Measurements from ENCODE around the gene SMYD2.
"Not testable (repeated sequence)": the region's sequence is repeated elsewhere in the genome, so short reads cannot be mapped to it uniquely, and the experiment has no call there.

The SMYD2 gene

DNA sequence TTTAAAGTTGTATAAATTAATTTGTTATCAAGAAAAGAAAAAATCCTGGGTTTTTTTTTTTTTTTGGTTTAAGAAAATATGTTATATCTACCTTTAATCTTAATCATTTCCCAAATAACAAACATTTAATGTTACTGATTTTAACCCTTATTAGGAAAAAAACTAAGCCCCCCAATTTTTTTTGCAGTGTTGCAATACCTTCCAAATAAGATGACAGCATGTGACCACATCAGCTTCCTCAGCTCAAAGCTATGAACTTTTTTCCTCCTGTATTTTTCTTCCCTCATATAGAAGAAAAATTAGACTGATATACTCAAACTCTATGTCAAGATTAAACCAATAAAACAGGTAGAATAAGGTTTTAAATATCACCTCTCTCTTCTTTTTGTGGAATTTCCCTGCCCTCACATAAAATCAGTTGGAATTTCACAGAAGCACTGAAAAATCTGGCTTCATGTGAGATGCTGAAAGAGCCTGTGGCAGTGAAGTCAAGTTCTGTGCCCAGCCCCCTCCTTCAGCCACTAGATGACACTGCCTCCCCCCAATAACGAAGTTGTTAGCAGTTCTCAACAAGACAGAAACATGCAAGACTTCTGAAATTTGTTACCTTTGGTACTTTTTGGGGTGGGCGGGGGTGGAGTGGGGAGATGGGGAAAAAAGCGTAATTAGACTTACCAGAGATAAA lies 9.6 kb upstream of the SMYD2 start:
- DNase-seq (ENCODE audit: low read depth in 1 of 2, low spot score in 1 of 2): no peak

DNA sequence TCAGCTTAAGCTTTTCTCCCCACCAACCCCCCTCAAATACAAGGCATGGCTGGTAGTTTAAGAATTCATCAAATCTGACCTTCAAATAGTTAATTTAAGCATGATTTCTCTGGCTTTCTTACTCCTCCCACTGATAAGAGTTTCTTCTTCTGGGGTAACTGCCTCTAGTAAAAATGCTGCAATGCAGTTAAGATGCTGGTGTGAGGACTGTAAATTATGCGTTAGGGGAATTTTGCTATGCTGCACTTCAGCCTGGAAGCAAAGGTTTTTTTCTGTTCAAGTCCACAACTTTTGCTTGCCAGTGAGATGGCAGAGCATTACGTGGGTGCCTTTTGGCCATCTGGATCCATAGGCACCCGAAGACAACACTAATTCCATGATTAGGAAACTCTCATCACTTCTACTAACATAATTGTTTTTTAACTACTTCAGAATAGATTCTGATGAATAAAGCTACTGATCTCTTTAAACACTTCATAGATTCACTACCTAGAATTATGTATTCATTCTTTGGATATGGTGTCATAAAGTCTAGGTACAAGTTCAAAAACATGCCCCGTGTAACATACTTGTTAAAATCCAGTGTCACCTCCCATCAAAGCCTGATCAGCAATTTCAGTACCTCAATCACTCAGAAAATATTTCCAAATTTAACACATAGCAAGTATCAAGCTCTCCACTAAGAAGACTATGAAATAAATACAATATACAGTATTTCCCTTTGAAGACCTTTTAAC lies 8.8 kb upstream of the SMYD2 start:
- DNase-seq (ENCODE audit: low read depth in 1 of 2, low spot score in 1 of 2): no peak

DNA sequence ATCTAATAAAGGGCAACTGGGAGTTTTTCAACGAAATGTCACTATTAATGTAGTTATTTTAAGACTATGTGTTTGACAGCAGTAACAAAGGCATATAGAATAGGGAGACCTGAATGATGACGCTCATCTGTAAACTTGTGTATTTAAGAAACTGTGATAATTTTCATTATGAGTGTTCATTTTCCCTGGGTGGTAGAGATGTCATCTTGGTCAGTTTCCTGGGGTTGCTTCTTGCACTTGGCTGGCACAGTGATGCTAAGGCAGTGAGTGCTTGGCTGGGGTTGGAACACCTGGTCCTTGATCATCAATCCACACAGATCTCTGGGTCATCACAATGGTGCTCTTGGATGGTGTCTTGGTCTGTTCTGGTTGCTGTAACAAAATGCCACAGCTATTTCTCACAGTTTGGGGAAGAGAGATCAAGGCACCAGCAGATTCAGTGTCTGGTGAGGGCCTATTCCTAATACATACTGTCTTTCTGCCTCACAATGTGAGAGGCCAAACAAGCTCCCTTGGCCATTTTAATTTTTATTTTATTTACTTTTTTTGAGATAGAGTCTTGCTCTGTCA lies 7.9 kb upstream of the SMYD2 start:
- DNase-seq (ENCODE audit: low read depth in 1 of 2, low spot score in 1 of 2): no peak

DNA sequence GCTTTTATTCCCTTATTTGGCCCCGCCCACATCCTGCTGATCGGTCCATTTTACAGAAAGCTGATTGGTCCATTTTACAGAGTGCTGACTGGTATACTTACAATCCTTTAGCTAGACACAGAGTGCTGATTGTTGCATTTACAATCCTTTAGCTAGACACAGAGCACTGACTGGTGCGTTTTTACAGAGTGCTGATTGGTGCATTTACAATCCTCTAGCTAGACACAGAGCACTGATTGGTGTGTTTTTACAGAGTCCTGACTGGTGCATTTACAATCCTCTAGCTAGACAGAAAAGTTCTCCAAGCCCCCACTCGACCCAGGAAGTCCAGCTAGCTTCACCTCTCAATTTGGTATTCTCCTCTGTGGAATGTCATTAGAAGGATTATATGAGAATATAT lies 5.3 kb upstream of the SMYD2 start:
- not testable (repeated sequence) for DNase-seq (ENCODE audit: low read depth in 1 of 2, low spot score in 1 of 2)

DNA sequence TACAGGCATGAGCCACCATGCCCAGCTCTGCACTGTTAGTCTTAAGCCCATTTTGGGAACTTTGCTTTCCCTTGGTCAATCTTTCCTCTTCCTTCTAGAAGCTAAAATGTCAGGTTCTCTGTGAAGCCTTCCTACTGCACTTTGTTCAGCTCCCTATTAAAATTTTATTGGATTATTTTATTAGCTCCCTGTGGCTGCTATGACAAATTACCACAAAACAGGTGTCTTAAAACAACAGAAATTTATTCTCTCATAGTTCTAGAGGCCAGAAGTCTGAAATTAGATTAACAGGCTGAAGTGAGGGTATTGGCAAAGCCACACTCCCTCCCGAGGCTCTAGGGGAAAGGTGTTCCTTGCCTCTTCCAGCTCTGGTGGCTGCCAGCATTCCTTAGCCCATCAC lies 4.2 kb upstream of the SMYD2 start:
- DNase-seq (ENCODE audit: low read depth in 1 of 2, low spot score in 1 of 2): no peak

DNA sequence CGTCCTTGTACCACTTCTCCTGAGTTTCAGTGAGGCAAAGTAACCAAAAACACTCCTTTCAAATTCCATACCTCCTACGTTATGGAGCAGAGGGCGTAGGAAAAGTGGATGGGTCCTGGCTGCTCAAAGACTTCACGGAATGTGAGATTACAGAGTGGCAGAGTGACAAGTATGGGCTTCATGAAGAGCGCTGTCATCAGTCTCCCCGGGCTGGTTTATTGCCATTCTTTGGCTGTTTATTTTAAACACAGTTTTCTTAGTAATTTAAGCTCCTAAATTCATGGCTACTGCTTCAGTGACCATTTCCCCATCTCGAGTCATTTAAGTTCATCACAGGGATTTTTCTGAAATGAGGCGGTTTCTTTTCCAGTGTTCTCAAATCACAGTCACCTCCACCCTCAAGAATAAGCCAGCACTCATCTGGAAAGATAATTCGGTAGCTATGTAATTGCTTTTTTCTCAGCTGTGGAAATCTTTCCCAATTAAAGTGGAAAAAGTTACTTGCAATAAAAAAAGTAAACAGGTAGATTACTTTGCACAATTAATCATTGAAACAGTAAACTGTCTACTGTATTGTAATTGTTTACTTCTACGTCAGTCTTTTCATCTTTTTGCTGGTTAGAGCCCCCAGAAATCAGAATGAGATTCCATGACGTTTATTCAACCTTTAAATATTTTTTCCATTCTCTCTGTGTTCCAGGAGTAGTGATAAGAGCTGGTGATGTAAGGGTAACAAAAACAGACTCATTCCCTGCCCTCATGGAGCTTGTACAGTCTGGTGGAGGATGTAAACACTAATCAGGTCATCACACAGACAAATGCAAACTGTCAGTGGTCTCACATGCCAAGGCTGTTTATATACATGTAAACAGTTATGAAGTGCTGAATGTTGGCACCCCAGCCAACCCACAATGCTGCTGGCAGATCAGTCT lies 3.0 kb upstream of the SMYD2 start:
- DNase-seq (ENCODE audit: low read depth in 1 of 2, low spot score in 1 of 2): no peak

DNA sequence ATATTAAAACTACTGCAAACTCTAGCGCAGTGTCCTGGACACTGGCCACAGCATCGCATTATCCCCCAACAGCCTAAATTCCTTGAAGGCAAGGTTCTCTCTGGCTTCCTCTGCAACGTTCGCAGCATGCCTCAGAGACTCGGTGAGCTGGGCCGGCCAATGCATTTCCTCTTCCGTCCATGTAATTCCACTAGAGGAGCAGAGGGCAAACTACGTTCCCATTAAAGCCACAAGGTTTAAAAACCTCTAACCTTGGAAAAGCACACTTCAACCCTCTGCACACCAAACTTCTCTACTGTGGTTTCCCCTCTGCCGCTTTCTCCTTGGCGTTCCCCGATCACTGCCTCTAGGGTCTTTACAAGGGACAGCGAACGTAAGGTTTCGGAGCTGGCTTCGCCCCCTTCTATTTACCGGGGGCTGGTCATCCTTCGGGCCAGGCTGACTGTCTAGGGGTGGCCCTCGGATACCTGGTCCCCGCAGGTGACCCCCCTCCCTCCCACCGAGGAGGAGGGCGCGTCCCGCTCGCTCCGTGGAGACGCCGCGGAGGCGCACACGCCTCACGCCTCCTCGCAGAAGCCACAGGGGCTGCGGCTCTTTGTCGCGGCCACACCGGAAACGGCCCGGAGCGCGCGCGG lies 456 bp upstream of the SMYD2 start:
- DNase-seq (ENCODE audit: low read depth in 1 of 2, low spot score in 1 of 2): peak in 1 of 2 donors; percentile 10

DNA sequence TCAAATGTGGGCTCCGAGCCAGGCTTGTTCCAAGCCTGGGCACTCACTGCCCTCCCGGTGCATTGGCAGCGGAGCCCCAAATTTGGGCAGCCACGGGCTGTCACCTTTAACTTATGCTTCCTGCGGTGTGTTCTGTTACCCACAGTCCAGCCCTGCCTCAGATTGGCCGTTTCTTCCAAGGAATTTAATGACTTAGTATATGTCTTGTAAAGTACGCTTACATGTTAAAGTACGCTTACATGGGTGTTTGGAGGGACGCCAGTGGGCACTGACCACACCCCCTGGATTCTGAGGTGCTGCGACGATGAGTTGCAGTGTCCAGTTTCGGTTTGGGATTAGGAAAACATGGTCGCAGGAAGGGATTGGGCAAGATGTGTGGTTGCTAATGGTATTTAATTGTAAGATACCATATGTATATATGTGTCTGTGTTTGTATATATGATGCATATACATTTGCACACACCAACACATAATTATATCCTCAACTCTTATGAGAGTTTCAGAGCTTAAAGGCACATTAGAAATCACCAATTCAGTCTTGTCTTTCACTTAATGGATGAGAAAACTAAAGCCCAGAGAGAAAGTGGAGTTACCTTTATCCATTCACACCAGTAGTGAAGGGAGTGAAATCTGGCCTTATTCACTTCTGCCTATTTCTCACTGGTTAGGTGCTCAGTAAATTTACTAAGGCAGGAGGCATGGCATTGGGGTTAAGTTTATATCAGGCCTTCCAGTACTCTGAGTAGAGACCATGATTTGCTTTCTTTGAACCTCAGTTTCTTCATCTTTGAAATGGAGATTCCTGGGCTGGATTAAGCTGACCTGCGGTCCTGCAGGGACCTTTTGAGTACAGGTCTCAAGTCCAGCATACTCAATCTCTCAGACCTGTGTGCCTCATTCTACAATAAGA lies 1.0 kb downstream of the SMYD2 start:
- no peak for DNase-seq (ENCODE audit: low read depth in 1 of 2, low spot score in 1 of 2)

DNA sequence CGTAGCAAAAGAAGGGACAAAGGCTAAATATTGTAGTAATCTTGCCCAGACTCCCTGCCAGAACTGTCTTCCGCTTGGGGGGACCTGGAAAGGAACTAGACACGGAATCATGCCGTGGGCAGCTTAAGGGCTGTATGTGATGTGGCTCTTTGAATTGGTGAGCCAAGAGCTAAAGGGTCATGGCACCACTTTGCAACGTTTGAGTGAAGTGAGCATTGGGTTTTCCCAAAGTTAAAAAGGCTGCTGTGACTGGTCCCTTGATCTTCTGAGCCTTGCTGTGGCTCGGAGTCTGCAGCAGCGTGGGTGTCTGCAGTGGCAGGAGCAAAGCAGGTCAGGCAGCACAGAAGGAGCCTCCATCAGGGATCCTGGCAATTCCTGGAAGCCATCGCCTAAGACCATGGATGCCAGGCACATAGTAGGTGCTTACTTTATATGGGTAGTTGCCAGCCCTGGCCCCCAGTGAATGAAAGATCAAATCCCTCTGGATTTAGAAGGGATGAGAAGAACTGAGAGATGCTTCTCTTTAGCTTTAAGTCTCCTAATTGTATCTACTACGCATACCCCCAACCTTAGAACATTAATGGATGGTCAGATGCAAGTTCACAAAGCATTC lies 1.8 kb downstream of the SMYD2 start:
- DNase-seq (ENCODE audit: low read depth in 1 of 2, low spot score in 1 of 2): no peak

DNA sequence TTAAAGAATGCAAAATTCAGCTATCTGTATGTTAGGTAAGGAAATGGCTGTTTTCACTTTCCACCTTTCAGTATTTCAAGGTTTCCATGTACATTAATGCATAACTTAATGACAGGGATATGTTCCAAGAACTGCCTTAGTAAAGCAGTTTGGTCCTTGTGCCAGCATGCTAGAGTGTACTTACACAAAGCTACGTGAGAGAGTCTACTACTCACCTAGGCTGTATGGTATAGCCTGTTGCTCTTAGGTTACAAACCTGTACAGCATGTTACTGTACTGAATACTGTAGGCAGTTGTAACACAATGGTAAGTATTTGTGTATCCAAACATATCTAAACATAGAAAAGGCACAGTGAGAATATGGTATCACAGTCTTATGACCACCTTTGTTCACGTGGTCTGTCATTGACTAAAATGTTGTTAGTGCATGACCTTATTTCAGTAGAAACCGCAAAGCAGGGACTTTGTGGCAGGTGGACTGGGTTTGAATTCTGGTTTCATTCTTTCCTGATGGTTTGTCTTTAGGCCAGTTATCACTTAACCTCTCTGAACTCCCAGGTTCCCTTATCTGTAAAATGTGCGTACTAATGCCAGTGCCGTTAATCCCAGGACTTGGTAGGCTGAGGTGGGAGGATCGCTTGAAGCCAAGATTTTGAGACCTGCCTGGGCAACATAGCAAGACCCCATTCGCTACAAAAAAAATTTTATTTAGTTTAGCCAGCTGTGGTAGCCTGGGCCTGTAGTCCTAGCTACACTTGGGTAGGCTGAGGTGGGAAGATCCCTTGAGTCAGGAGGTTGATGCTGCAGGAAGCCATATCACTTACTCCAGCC lies 4.9 kb downstream of the SMYD2 start:
- no peak for DNase-seq (ENCODE audit: low read depth in 1 of 2, low spot score in 1 of 2)

DNA sequence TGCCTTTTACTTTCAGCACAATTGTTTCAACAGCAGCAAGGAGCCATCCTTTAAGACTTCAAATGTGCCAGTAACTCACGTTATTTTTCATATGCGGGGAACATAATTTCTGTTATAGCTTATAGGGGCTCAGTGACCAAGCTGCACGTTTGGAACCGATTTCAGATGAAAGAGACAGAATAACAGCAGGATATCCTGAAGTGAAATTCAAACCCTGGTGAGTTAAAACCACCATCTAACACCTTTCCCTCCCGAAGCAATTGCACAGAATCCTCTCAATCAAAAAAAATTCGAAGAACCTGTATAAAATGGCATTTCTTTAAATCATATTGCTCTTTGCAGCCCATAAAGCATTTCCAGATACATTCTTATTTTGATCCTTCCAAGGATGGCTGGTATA lies 6.9 kb downstream of the SMYD2 start:
- no peak for DNase-seq (ENCODE audit: low read depth in 1 of 2, low spot score in 1 of 2)

DNA sequence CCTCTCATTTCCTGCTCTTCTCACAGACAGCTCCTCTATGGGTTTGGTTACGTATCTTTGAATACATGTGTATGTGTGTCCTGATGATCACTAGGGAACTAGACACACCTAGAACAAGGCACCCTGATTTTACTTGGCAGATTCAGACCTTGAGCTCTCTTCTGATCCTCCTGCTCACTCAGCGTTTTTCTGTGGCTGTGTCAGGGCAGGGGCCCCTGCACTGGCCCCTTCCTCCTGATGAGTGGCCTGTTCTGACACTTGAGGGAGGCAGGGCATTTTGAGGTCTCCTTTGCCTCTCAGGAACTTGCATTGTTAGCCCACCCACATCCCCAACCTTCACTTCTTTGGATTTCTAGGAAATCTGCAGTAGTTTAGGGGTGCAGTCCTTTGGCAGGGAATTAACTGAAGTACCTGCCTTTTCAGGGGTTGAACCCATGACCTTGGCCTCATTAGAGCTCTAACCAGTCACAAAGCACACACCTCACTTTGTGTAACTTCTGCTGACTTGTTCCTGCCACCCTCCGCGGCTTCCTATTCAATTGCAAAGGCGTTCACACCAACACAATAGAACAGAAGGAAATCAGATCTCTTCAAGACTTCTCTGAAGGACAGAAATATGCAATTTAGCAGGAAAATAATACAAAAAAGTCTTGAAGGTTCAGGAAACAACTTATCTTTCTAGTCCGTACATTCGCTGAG lies 8.8 kb downstream of the SMYD2 start:
- no peak for DNase-seq (ENCODE audit: low read depth in 1 of 2, low spot score in 1 of 2)

DNA sequence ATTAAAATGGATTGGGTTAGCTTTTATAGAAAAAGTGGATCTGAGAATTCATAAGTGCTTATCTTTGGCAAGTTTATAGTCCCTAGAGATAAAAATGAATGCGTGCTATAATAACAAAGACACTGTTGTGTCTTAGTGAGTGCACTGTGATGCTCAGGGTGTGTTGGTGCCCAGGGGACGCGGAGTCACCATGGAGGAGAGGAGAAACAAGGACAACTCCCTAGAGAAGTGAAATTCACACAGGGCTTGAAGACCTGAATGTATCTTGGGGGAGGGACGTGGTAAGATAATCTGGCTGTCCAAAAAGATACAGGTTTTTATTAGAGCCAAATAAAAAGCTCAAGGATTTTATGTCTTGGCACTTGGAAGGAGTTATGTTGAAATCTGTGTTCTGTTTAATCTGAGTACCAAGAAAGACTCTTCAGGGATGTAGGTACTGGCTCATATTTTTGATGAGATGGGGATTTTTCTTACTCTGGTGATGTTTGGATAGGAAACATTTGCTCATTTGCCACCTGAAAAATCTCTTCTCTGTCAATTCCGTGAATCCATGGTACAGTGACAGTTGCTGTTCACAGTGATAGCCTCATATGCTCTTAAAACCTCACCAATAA lies 9.6 kb downstream of the SMYD2 start:
- no peak for DNase-seq (ENCODE audit: low read depth in 1 of 2, low spot score in 1 of 2)

DNA sequence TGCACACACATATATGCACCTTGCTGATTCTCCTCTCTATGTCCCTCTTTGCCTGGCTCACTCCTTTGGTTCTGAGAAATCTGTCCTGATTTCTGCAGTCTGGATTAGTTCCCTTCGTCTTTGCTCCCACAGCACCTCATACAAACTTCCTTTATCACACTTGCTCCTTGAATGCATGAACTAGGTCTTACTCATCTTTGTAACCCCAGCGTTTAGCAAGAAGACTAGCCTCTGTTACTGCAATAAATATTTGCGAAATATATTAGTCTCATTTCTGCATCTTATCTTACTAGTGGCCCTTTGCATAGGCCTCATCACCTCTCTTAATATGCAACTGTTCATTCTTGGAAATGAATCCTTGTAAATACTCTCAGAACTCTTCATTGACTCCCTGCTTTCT lies 11.4 kb downstream of the SMYD2 start:
- no peak for DNase-seq (ENCODE audit: low read depth in 1 of 2, low spot score in 1 of 2)

DNA sequence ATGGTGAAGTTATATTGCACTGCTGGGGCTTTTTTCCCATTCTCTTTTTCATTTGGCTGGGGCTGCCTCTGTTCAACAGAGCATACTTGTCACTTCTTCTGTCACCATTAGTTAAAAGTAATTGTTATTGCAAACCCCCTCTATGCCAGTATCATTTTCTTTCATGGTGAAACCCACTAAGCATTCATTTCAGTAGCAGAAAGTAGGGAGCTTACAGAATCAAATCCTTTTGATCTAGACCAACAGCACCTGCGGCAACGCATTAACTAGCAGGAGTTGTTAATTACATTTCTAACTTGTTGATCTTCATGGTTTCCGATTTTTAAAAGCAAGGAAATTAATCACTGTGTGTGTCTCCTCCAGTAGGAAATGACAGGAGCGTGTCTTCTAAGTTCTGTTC lies 15.0 kb downstream of the SMYD2 start:
- no peak for DNase-seq (ENCODE audit: low read depth in 1 of 2, low spot score in 1 of 2)

DNA sequence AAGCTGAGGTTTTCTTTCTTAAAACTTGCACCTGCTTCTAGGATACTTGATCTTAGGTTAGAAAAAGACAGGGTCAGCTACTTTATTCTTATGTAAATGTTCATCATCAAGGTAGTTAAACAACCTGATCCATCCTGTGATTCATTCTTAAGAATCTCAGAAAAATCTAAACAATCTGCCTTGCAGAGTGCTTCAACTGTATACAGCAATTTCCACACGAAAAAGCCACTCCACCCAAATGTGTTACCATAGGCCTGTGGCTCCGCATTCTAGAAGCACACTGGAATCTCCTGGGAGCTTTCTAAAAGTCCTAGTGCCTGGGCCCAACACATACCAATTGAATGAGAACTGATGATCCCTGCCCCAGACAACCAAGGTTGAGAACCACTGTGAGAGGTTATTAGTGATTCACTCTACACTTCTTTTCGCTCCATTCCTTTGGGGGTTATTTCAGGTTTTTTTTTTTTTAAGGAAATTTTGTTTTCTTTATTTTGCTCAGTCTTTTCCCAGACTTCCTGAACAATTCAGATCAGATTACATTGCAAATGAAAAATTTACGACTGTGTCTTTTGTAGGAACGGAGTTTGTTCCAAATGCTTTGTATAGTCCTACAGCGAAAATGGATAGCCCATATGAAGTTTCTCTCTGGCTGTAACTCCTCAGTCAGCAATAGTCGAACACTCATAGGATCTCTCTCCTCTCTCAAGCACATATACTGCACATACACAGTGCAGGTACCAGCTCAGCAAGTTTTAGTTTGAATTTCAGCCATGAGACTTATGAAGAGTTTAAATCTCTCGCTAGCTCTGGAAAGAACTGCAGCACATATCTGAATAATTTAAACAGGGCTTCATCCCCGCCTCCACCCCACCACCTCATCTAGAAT lies 16.1 kb downstream of the SMYD2 start:
- DNase-seq (ENCODE audit: low read depth in 1 of 2, low spot score in 1 of 2): no peak
